ENCODE data around the gene TMEM184C.

Gene TMEM184C

DNA sequence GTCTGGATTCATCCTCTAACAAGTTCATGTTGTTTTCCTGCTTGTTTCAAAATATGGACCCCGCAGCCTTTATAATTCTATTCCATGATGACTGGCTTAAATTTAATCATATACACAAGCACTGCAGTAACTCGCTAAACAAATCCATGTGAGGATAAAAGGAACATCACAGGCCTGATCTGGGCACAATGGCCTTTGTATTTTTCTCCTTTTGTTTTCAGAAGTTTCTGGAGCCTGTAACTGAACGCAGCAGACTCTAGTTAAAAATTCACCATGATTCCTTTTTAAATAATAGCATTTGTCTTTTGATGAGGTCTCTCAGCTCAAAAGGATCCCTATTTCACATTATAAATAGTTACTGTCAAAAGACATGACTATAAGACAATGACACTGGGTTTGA, 30.2 kb upstream of the TMEM184C start:
- TF ChIP-seq, protein P1, sequence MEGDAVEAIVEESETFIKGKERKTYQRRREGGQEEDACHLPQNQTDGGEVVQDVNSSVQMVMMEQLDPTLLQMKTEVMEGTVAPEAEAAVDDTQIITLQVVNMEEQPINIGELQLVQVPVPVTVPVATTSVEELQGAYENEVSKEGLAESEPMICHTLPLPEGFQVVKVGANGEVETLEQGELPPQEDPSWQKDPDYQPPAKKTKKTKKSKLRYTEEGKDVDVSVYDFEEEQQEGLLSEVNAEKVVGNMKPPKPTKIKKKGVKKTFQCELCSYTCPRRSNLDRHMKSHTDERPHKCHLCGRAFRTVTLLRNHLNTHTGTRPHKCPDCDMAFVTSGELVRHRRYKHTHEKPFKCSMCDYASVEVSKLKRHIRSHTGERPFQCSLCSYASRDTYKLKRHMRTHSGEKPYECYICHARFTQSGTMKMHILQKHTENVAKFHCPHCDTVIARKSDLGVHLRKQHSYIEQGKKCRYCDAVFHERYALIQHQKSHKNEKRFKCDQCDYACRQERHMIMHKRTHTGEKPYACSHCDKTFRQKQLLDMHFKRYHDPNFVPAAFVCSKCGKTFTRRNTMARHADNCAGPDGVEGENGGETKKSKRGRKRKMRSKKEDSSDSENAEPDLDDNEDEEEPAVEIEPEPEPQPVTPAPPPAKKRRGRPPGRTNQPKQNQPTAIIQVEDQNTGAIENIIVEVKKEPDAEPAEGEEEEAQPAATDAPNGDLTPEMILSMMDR (IDR thresholded peaks at IDR 0.05; ENCODE audit: low read depth, low read length), result no peak
- in situ Hi-C loops (cut with HindIII; ENCODE audit: low sequenced_read_pairs), result no loop called here
- DNase-seq (ENCODE audit: low read depth, low spot score), result no peak
- no peak overlapping the region for H3K4me3 ChIP-seq (ENCODE audit: low read depth, low read length)

GRCh38 chr4:147589586-147589985, 27.6 kb upstream of the TMEM184C start:
- in situ Hi-C loops (cut with HindIII; ENCODE audit: low sequenced_read_pairs), result no loop called here
- peak; percentile 42 for DNase-seq (ENCODE audit: low read depth, low spot score)
- no peak overlapping the region for H3K4me3 ChIP-seq (ENCODE audit: low read depth, low read length)
- TF ChIP-seq, protein P1 (IDR thresholded peaks at IDR 0.05; ENCODE audit: low read depth, low read length), result no peak

DNA sequence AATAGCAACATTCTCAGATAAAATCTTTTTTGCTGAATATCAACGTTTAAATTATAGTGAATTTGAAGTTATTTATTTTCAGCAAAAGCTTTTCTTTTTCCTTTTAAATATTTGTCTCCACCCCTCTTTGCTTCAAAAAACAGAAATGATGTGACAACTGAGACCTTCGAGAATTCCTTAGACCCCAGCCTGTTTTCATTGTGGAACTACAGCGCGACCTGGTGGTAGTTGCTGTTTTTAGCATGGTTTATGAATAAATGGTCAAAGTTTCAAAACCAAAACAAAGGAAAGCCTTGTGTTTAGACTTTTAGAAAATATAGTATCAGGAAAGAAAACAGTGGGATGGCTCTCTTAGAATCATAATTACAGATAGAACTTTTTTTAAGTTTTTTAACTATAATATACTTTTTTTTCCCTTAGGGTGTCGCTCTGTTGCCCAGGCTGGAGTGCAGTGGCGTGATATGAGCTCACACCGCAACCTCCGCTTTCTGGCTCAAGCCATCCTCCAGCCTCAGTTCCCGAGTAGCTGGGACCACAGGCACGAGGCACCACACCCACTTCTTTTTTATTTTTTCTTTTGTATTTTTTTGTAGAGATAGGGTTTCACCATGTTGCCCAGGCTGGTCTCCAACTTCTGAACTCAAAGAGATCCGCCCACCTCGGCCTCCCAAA, 26.8 kb upstream of the TMEM184C start:
- DNase-seq (ENCODE audit: low read depth, low spot score), result peak; percentile 85
- TF ChIP-seq, protein P1 (IDR thresholded peaks at IDR 0.05; ENCODE audit: low read depth, low read length), result peak; percentile 69
- in situ Hi-C loops (cut with HindIII; ENCODE audit: low sequenced_read_pairs), result no loop called here
- H3K4me3 ChIP-seq (ENCODE audit: low read depth, low read length), result no peak overlapping the region

DNA sequence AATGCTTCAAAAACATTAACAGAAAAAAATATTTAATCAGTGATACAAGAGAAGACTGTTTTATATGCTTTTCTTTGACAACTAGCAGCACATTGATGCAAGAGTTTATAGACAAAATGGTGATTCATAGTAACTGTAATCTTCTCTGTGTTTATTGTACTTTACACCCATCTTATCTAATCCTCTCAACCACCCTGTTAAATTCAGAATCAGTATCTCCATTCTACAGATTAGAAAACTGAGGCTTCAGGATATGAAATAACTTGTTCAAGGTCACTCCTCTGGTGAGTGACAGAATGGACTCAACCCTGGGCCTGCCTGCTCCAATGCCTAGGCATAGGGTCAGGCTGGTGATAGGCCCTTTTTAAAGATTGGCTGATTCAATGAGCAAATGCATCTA, 26.1 kb upstream of the TMEM184C start:
- DNase-seq (ENCODE audit: low read depth, low spot score), result no peak
- TF ChIP-seq, protein P1 (IDR thresholded peaks at IDR 0.05; ENCODE audit: low read depth, low read length), result no peak
- no peak overlapping the region for H3K4me3 ChIP-seq (ENCODE audit: low read depth, low read length)
- in situ Hi-C loops (cut with HindIII; ENCODE audit: low sequenced_read_pairs), result no loop called here

DNA sequence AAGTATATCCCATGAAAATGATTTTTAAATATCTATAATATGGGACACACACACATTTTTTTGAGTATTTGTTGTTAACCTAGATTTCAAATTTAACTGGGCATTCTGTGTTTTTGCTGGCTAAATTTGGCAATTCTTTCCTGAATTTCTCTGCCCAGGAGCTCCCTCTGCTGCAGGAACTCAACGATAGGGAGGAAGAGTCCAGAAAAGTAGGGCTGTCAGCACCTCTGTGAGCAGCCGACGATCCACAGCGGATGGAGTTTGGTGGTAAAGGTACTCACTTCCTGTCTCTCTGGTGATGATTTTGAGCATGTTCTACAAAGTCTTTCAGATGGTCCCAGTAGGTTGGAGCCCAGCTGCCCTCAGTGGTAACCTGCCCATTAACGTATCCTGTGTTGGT, 23.1 kb upstream of the TMEM184C start:
- H3K4me3 ChIP-seq (ENCODE audit: low read depth, low read length), result no peak overlapping the region
- in situ Hi-C loops (cut with HindIII; ENCODE audit: low sequenced_read_pairs), result no loop called here
- no peak for DNase-seq (ENCODE audit: low read depth, low spot score)
- TF ChIP-seq, protein P1 (IDR thresholded peaks at IDR 0.05; ENCODE audit: low read depth, low read length), result peak; percentile 19

- no peak overlapping the region for H3K4me3 ChIP-seq (ENCODE audit: low read depth, low read length)
- TF ChIP-seq, protein P1 (IDR thresholded peaks at IDR 0.05; ENCODE audit: low read depth, low read length), result no peak
- in situ Hi-C loops (cut with HindIII; ENCODE audit: low sequenced_read_pairs), result no loop called here
- no peak for DNase-seq (ENCODE audit: low read depth, low spot score)
Observed at GRCh38 chr4:147594578-147594977, 22.6 kb upstream of the TMEM184C start.
